ENCODE data around the gene NDOR1.

The NDOR1 gene

DNA sequence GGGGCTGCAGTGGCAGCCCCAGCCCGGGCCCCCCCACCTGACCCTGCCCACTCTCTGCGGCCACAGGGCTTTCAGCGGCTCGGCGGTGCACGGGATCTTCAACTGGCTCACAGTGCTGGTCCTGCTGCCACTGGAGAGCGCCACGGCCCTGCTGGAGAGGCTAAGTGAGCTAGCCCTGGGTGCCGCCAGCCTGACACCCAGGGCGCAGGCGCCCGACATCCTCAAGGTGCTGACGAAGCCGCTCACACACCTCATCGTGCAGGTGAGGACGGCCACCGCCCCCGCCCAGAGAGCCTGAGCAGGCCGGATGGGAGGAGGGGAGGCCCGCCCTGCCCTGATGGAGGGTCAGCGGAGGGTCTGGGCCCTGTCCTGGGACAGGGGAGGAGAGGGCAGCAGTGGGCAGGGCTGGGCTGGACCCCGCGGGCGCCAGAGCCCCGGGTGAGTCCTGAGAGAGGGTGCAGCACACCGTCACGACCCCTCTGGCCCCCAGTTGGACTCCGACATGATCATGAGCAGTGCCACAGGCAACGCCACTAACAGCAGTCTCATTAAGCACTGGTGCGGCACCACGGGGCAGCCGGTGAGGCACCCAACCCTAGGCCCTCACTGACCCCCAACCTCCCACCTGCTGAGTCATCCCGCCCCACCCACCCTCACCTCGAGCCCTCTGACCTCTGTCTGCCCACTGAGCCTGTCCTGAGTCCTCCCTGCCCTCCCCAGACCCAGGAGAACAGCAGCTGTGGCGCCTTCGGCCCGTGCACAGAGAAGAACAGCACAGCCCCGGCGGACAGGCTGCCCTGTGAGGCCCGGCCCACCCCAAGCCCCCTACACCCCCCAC, 27.9 kb downstream of the NDOR1 start:
- Histone ChIP-seq H3K9me3 (ENCODE audit: low read length) (no peaks in the 10 kb centered on the region), H3K9me2 (ENCODE audit: low read depth, low read length) (no peaks in the 10 kb centered on the region), H3K4me1 (ENCODE audit: insufficient read depth, low read length, severe bottlenecking) (peaks cover 8% of the 10 kb centered on the region), H3K4me3 (ENCODE audit: low read depth, low read length, poor library complexity, severe bottlenecking) (no peak overlapping the region), H3K9ac (ENCODE audit: low read length) (no peak overlapping the region), H3K36me3 (ENCODE audit: insufficient read depth, low read length) (no peaks in the 10 kb centered on the region), H2AFZ (ENCODE audit: low read length) (no peak overlapping the region), H3K79me2 (ENCODE audit: insufficient read depth, low read length) (no peaks in the 10 kb centered on the region), H4K20me1 (ENCODE audit: insufficient read depth, low read length) (no peaks in the 10 kb centered on the region), H3K27me3 (ENCODE audit: insufficient read depth, low read length) (peaks cover 10% of the 10 kb centered on the region; the same call in 1 of the 2 replicates), H3K27ac (ENCODE audit: low read depth, low read length, poor library complexity, severe bottlenecking) (no peak overlapping the region), H3F3A (ENCODE audit: insufficient read depth, low read length) (no peaks in the 10 kb centered on the region), H3K4me2 (ENCODE audit: low read length) (no peak overlapping the region)
- TF ChIP-seq, protein P1, sequence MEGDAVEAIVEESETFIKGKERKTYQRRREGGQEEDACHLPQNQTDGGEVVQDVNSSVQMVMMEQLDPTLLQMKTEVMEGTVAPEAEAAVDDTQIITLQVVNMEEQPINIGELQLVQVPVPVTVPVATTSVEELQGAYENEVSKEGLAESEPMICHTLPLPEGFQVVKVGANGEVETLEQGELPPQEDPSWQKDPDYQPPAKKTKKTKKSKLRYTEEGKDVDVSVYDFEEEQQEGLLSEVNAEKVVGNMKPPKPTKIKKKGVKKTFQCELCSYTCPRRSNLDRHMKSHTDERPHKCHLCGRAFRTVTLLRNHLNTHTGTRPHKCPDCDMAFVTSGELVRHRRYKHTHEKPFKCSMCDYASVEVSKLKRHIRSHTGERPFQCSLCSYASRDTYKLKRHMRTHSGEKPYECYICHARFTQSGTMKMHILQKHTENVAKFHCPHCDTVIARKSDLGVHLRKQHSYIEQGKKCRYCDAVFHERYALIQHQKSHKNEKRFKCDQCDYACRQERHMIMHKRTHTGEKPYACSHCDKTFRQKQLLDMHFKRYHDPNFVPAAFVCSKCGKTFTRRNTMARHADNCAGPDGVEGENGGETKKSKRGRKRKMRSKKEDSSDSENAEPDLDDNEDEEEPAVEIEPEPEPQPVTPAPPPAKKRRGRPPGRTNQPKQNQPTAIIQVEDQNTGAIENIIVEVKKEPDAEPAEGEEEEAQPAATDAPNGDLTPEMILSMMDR (IDR thresholded peaks at IDR 0.05; ENCODE audit: low read length): no peak
- no peak for TF ChIP-seq EZH2 (IDR thresholded peaks at IDR 0.05; ENCODE audit: borderline replicate concordance, low read length)

DNA sequence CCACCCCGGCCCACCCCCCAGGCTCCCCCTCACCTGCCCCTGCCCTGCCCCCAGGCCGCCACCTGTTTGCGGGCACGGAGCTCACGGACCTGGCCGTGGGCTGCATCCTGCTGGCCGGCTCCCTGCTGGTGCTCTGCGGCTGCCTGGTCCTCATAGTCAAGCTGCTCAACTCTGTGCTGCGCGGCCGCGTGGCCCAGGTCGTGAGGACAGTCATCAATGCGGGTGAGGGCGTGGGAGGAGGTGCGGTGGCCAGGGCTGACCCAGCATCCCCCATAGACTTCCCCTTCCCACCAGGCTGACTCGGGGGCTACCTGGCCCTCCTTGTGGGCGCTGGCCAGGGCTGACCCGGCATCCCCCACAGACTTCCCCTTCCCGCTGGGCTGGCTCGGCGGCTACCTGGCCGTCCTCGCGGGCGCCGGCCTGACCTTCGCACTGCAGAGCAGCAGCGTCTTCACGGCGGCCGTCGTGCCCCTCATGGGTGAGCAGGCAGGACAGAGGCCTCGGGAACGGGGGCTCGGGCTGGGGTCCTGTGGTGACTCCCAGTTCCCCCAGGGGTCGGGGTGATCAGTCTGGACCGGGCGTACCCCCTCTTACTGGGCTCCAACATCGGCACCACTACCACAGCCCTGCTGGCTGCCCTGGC, 28.7 kb downstream of the NDOR1 start:
- Histone ChIP-seq H3K9ac (ENCODE audit: low read length) (no peak overlapping the region), H3K9me2 (ENCODE audit: low read depth, low read length) (no peaks in the 10 kb centered on the region), H3K9me3 (ENCODE audit: low read length) (no peaks in the 10 kb centered on the region), H3F3A (ENCODE audit: insufficient read depth, low read length) (no peaks in the 10 kb centered on the region), H3K27ac (ENCODE audit: low read depth, low read length, poor library complexity, severe bottlenecking) (no peak overlapping the region), H3K4me1 (ENCODE audit: insufficient read depth, low read length, severe bottlenecking) (peaks cover 14% of the 10 kb centered on the region), H2AFZ (ENCODE audit: low read length) (no peak overlapping the region), H3K4me2 (ENCODE audit: low read length) (no peak overlapping the region), H3K27me3 (ENCODE audit: insufficient read depth, low read length) (peaks cover 9% of the 10 kb centered on the region; the same call in 1 of the 2 replicates), H3K4me3 (ENCODE audit: low read depth, low read length, poor library complexity, severe bottlenecking) (no peak overlapping the region), H4K20me1 (ENCODE audit: insufficient read depth, low read length) (no peaks in the 10 kb centered on the region), H3K79me2 (ENCODE audit: insufficient read depth, low read length) (no peaks in the 10 kb centered on the region), H3K36me3 (ENCODE audit: insufficient read depth, low read length) (no peaks in the 10 kb centered on the region)
- TF ChIP-seq EZH2 (IDR thresholded peaks at IDR 0.05; ENCODE audit: borderline replicate concordance, low read length): no peak
- TF ChIP-seq, protein P1 (IDR thresholded peaks at IDR 0.05; ENCODE audit: low read length): no peak

DNA sequence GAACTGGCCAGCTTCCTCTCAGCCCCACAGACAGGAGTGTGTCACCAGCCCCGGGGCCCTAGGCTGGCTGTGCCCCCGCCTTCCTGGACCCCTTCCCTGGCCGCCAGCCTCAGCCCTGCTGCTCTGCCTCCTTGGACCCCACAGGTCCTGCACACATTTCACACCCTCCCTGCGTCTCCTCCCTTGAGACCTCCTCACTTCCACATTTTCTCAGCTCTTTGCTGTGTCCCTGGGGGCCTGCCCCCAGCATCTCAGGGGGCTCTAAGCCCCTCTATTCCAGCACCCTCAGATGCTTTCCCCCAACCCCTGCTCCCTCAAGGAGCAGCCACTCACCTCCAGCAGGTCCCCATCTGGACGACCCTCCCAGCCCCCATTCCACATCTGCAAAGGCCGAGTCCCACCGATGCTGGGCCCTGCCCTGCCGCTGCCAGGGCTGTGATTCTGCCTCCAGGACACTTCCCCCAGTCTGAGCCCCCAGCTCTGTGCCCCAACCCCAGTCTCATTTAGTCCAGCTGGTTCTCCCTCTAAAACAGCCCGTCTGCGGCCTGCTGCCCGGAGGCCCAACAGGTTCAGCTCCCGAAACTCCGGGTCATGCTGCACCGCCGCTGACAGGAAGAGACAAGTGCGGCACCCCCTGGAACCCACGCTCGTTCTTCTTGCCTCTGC, 29.4 kb downstream of the NDOR1 start:
- Histone ChIP-seq H2AFZ (ENCODE audit: low read length) (no peak overlapping the region), H3K36me3 (ENCODE audit: insufficient read depth, low read length) (no peaks in the 10 kb centered on the region), H3K4me2 (ENCODE audit: low read length) (no peak overlapping the region), H3K4me3 (ENCODE audit: low read depth, low read length, poor library complexity, severe bottlenecking) (no peak overlapping the region), H4K20me1 (ENCODE audit: insufficient read depth, low read length) (no peaks in the 10 kb centered on the region), H3F3A (ENCODE audit: insufficient read depth, low read length) (no peaks in the 10 kb centered on the region), H3K9me2 (ENCODE audit: low read depth, low read length) (no peaks in the 10 kb centered on the region), H3K27me3 (ENCODE audit: insufficient read depth, low read length) (peaks cover 9% of the 10 kb centered on the region; the same call in 1 of the 2 replicates), H3K9ac (ENCODE audit: low read length) (no peak overlapping the region), H3K27ac (ENCODE audit: low read depth, low read length, poor library complexity, severe bottlenecking) (no peak overlapping the region), H3K4me1 (ENCODE audit: insufficient read depth, low read length, severe bottlenecking) (peaks cover 19% of the 10 kb centered on the region), H3K9me3 (ENCODE audit: low read length) (no peaks in the 10 kb centered on the region), H3K79me2 (ENCODE audit: insufficient read depth, low read length) (no peaks in the 10 kb centered on the region)
- TF ChIP-seq, protein P1 (IDR thresholded peaks at IDR 0.05; ENCODE audit: low read length): no peak
- no peak for TF ChIP-seq EZH2 (IDR thresholded peaks at IDR 0.05; ENCODE audit: borderline replicate concordance, low read length)

All from OCI-LY1 (cell line).